ENCODE data around the gene MS4A18.
"Not testable (repeated sequence)": the region's sequence is repeated elsewhere in the genome, so short reads cannot be mapped to it uniquely, and the experiment has no call there.

The MS4A18 gene

GRCh38 chr11:60724420-60724819 is at the start of gene MS4A18:
Gene MS4A18 (plus strand): TSS chr11:60724720.
- DNase-seq, result no peak

- DNase-seq, result not testable (repeated sequence)
Observed at GRCh38 chr11:60678231-60678630, 46.3 kb upstream of the MS4A18 start.

GRCh38 chr11:60679879-60680278 is 44.6 kb upstream of the MS4A18 start:
- DNase-seq, result no peak

DNA sequence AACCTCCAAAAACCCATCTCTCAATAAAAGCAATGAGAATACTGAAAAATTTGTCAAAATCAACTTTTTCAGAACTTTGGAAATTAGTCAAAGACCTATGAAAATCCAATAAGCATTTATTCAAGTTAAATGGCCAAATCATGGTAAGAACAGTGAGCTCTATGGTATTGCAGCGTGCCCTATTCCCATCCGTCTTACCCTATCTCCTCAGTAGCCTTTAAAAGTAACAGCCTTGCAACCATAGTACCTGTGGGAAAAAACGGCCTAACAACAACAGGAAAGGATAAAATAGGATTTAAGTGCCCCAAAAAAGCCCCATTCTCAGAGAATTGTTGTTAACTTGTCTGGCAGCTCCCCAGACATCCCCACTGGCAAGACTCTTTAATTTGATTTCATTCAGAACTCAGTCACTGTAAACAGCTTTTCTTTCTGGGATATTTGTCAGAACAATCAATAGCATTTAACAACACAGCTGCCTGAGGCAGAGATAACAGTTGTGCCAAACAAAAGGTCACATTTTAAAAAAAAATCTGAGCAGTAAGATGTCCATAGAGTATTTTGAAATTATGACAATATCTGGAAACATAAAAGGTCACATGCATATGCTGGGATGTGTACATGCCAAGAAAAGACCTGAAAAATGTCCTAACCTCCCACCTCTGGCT is 43.9 kb upstream of the MS4A18 start:
- DNase-seq, result no peak

GRCh38 chr11:60684541-60684848 is 40.0 kb upstream of the MS4A18 start:
- DNase-seq, result not testable (repeated sequence)

- no peak for DNase-seq
Observed at GRCh38 chr11:60691661-60692060, 32.9 kb upstream of the MS4A18 start.

DNA sequence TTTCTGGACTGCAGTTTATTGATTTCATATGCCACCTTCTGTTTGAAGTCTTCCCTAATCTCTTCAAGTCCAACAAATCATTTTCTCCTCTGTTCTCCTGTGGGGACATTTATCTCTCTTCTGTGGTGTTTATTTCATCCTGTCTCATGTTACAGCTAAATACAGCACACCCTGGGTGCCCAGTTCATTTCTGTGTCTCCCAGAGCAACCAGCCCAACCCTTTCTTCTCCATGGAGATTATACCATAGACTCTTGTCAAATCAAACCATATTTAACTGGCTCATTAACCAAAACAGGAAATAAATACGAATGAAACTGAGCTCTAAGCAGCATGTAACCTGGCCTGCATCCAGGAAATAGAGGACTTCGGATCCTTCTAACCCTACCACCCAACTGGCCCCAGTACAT is 25.2 kb upstream of the MS4A18 start, which contains the start of gene MS4A8:
TSS of gene MS4A8 (plus strand) at position 329 of the 408 bp plus-strand sequence. CDS start 1,249 bp downstream, outside the sequence.
- DNase-seq, result no peak

DNA sequence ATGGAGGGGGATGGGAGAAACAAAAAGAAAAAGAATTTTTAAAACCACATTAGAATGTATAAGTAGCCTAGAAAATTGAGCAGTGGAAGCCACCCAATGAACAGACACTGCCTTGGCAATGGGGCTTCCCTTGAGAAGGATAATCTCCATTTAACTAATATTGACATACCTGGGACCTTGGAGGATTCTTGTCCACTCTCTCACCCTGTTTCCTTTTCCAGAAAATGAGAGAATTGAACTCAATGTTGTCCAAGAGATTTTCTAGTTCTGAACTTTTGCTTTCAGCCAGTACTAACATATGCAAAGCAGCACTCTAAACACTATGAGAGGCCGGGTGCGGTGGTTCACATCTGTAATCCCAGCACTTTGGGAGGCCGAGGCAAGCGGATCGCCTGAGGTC is 24.6 kb upstream of the MS4A18 start:
- DNase-seq, result no peak

- no peak for DNase-seq
Observed at GRCh38 chr11:60700689-60701468, 23.6 kb upstream of the MS4A18 start.

DNA sequence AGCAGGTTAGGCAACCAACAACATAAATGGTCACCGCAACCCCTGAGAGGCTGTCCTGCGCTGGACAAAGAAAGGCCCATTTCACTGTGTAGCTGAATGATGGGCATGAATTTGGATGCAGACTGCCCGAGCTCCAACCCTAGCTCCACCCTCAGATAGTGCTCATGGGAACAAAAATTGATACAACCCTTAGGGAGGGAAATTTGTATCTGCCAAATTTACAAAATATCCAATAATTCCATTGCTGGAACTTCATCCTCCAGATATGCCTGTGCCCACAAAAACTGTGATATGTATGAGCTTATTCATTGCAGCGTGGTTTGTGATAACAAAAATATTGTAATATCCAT is 23.1 kb upstream of the MS4A18 start:
- no peak for DNase-seq

DNA sequence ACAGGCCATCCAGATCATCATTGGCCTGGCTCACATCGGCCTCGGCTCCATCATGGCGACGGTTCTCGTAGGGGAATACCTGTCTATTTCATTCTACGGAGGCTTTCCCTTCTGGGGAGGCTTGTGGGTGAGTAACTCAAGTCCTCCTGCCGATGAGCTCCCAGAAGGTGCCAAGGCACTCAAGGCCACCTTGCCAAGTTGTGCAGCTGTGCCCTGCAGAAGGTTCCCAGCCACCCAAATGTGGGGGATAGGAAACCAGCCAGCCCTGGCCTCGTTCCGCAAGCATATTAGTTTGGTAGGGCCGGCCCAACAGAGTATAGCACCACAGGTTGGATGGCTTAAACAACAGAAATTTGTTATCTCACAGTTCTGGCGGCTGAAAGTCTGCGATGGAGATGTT is 21.1 kb upstream of the MS4A18 start:
- DNase-seq, result no peak

GRCh38 chr11:60705895-60706294 is 18.6 kb upstream of the MS4A18 start:
- DNase-seq, result no peak

- DNase-seq, result no peak
Observed at GRCh38 chr11:60706931-60707330, 17.6 kb upstream of the MS4A18 start.

GRCh38 chr11:60710482-60710881 is 14.0 kb upstream of the MS4A18 start:
- no peak for DNase-seq

GRCh38 chr11:60711276-60711675 is 13.2 kb upstream of the MS4A18 start:
- no peak for DNase-seq

DNA sequence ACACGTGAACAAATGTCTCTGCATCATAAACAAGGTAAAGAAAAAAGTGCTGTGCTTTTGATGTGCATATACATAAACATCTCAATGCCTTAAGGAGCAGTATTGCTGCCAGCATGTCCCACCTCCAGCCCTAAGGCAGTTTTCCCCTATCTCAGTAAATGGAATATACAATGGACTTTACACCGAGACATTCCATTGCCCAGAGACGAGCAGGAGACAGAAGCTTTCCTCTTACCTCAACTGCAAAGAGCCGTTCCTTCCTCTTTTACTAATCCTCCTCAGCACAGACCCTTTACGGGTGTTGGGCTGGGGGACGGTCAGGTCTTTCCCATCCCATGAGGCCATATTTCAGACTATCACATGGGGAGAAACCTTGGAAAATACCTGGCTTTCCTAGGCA is 11.1 kb upstream of the MS4A18 start:
- not testable (repeated sequence) for DNase-seq

- no peak for DNase-seq
Observed at GRCh38 chr11:60717956-60718355, 6.6 kb upstream of the MS4A18 start.

DNA sequence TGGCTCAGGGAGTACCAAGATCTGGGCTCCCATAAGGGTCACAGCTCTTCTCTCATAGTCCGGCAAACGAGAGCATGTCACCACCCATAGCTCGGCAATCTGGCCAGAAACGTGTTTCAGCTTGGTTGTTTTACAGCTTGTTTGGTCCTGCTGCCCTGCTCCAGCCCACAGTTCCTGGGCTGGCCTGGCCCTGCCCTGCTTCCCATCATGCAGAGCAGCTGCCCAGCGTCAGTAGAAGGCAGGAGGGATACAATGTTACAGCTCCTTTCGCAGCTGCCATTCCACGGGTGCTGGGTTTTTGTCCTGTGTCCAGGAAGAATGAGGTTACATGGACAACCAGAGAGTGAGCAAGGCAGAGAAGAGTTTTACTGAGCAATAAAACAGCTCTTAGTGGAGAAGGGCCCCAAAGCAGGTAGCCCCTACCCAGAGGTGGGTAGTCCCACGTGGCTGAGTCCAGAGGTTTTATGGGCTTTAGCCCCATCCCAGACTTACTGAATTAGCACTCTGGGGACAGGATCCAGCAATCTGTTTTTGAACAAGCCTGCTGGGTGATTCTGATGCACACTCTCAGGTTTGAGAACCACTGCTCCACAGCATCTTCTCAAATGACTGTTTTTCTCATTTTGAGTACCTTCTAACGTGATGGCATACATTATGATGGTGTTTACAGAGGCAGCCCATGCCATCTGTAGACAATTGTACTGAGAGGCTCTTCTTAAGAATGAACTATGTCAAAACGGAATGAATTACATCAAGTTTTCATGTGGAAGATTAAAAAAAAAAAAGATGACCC is 5.8 kb upstream of the MS4A18 start:
- no peak for DNase-seq

DNA sequence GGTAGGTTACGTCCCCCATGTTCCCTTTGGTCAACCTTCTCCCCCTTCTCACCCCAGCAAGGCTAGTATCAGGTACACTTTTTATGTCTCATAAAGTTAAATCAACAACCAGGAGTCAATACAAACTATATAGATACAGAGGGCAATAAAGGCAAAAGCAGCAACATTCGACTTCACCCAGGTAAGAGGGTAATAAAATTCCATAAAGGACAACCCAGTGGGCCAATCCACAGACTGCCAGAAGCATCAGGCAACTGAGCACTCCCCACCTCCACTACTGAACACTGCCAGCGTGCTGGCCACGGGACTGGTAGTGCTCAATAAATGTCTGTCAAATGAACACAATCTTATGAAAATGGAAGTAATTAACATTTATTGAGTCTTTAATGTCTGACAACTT is 5.1 kb upstream of the MS4A18 start:
- no peak for DNase-seq

DNA sequence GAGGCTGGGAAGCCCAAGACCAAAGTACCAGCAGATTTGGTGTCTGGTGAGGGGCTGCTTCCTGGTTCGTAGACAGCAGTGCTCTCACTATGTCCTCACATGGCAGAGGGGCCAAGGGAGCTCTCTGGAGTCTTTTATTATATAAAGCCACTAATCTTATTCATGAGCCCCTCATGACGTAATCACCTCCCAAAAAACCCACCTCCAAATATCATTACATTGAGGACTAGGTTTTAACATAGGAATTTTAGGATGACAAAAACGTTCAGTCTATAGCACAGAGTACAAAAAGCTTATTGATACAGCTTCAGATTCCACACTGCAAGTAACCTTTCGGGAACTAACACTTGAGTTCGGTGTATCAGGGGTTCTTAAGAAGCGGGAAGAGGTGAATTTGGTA is 4.1 kb upstream of the MS4A18 start:
- DNase-seq, result no peak

- no peak for DNase-seq
Observed at GRCh38 chr11:60725592-60725991, 1.1 kb downstream of the MS4A18 start.

- no peak for DNase-seq
Observed at GRCh38 chr11:60731586-60731985, 7.1 kb downstream of the MS4A18 start.

- DNase-seq, result no peak
Observed at GRCh38 chr11:60734279-60734678, 9.8 kb downstream of the MS4A18 start.

- DNase-seq, result no peak
Observed at GRCh38 chr11:60739114-60739513, 14.6 kb downstream of the MS4A18 start.

Measured in NCI-H510A (cell line).